Endodermal cell (in vitro differentiated cells): Measurements from ENCODE around the gene KIFC3. TPM values are rescaled to one million over a fixed set of nuclear protein-coding genes. Genes with fewer than 3 reads are reported as not detected.

Experiments
- DNase-seq: peaks from one replicate; pipeline ENCODE4 v3.0.0-alpha.2; 2017
- H3K27ac ChIP-seq: 2 replicates; pipeline ENCODE4 v1.5.1; 2013; ENCODE audit warnings: mild to moderate bottlenecking, low read depth, low read length, moderate library complexity
- H3K27me3 ChIP-seq: 2 replicates; pipeline ENCODE4 v1.6.1; 2013; ENCODE audit warnings: mild to moderate bottlenecking, low read length, moderate library complexity; ENCODE audit not compliant: insufficient read depth, control insufficient read depth, poor library complexity, severe bottlenecking
- H3K36me3 ChIP-seq: 2 replicates; pipeline ENCODE4 v1.7.0; 2013; ENCODE audit warnings: mild to moderate bottlenecking, low read length, moderate library complexity; ENCODE audit not compliant: control insufficient read depth, insufficient read depth
- H3K4me1 ChIP-seq: one replicate; pipeline ENCODE4 v1.7.0; 2013; ENCODE audit warnings: low read length; ENCODE audit not compliant: control insufficient read depth, insufficient read depth
- H3K4me3 ChIP-seq: 2 replicates; pipeline ENCODE4 v1.5.1; 2013; ENCODE audit warnings: mild to moderate bottlenecking, low read length, moderate library complexity
- H3K9ac ChIP-seq: 2 replicates; pipeline ENCODE4 v1.6.1; 2013; ENCODE audit warnings: mild to moderate bottlenecking, low read length, moderate library complexity; ENCODE audit not compliant: poor library complexity, severe bottlenecking; ENCODE audit errors: extremely low read depth
- H3K9me3 ChIP-seq: 2 replicates; pipeline ENCODE4 v1.6.1; 2013; ENCODE audit warnings: mild to moderate bottlenecking, low read length, moderate library complexity; ENCODE audit not compliant: control insufficient read depth
- H3K27ac Mint-ChIP-seq: 2 replicates; pipeline ENCODE4 v1.8.0; 2020; ENCODE audit warnings: mixed read lengths
- H3K27me3 Mint-ChIP-seq: 2 replicates; pipeline ENCODE4 v1.8.0; 2021; ENCODE audit warnings: mild to moderate bottlenecking, mixed read lengths; ENCODE audit not compliant: insufficient read depth
- H3K36me3 Mint-ChIP-seq: 2 replicates; pipeline ENCODE4 v1.8.0; 2020; ENCODE audit warnings: low read depth, mixed read lengths
- H3K4me1 Mint-ChIP-seq: 2 replicates; pipeline ENCODE4 v1.8.0; 2020; ENCODE audit warnings: mixed read lengths
- H3K4me3 Mint-ChIP-seq: 2 replicates; pipeline ENCODE4 v1.8.0; 2020; ENCODE audit warnings: mild to moderate bottlenecking, moderate library complexity, mixed read lengths
- H3K9me3 Mint-ChIP-seq: 2 replicates; pipeline ENCODE4 v1.8.0; 2020; ENCODE audit warnings: mild to moderate bottlenecking, mixed read lengths
- CTCF ChIP-seq: fragments of 200-600 bp; sonication (generic); conservative IDR thresholded peaks from 2 replicates; pipeline ENCODE4 v1.5.0; 2021; ENCODE audit warnings: antibody characterized with exemption, mild to moderate bottlenecking
- WGBS, 2 experiments: methylation state at CpG; one replicate each; pipeline versions ENCODE4 v1.1.5 to v1.1.7; 2013; ENCODE audit warnings: missing lambda C conversion rate in 2 of 2, mixed read lengths in 1 of 2; ENCODE audit not compliant: insufficient coverage in 1 of 2, insufficient read length in 1 of 2; 5-methylcytosine and 5-hydroxymethylcytosine counted together
- total RNA-seq, 2 donors: library from RNA; stranded (reverse); fragmentation: NEBNext Ultra II Directional in 1 of 2; extraction: Animal tissue kit (Norgen Biotek cat#: 25700) in 1 of 2; gene quantifications; 2 replicates in 1 of 2; 3 replicates in 1 of 2; pipeline ENCODE4 v1.2.1, GENCODE V29; 2021

The KIFC3 gene
- total RNA-seq, 2 donors from 2014 or later: 39.2 to 39.3 TPM

DNA sequence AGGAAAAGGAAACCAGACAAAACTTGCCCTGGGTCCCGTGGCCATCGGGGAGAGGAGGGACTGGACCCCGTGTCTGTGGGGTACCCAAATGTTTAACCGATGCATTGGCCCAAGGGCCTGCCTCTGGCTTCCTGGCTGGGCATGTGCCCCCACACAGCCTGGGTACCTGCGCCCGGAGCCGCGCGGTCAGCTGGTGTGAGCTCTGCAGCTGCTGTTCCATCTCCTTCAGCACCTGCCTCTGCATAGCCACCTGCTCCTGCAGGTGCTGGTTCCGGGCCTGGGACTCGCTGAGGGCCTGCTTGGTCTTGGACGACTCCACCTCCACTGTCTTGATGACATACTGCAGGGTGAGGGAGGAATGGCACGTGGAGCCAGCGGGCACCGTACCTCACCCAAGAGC, 31.9 kb downstream of the KIFC3 start:
- Histone ChIP-seq H3K36me3 (peaks cover 84% of the 10 kb centered on the region), H3K27me3 (no peaks in the 10 kb centered on the region), H3K4me3 (no peak overlapping the region), H3K9ac (no peak overlapping the region), H3K27ac (no peak overlapping the region), H3K4me1 (peaks cover 12% of the 10 kb centered on the region), H3K9me3 (no peaks in the 10 kb centered on the region)
- WGBS, 2 experiments: 94% methylated on average over 7 to 15 of the region's 15 CpGs
- H3K4me3 Mint-ChIP-seq: no peak overlapping the region
- no peak overlapping the region for H3K27ac Mint-ChIP-seq
- peaks cover 2% of the 10 kb centered on the region for H3K9me3 Mint-ChIP-seq
- peaks cover 8% of the 10 kb centered on the region for H3K4me1 Mint-ChIP-seq
- H3K36me3 Mint-ChIP-seq: peaks cover 33% of the 10 kb centered on the region
- TF ChIP-seq CTCF: no peak
- H3K27me3 Mint-ChIP-seq: no peaks in the 10 kb centered on the region
- DNase-seq: no peak

GRCh38 chr16:57769541-57770145, 32.6 kb downstream of the KIFC3 start:
- H3K9me3 Mint-ChIP-seq: peaks cover 3% of the 10 kb centered on the region
- no peak overlapping the region for H3K4me3 Mint-ChIP-seq
- TF ChIP-seq CTCF: no peak
- Histone ChIP-seq H3K9ac (no peak overlapping the region), H3K4me1 (peaks cover 6% of the 10 kb centered on the region), H3K27me3 (no peaks in the 10 kb centered on the region), H3K36me3 (peaks cover 85% of the 10 kb centered on the region), H3K27ac (no peak overlapping the region), H3K9me3 (no peaks in the 10 kb centered on the region), H3K4me3 (no peak overlapping the region)
- H3K27me3 Mint-ChIP-seq: no peaks in the 10 kb centered on the region
- H3K27ac Mint-ChIP-seq: no peak overlapping the region
- H3K4me1 Mint-ChIP-seq: peaks cover under 1% of the 10 kb centered on the region
- DNase-seq: no peak
- peaks cover 38% of the 10 kb centered on the region for H3K36me3 Mint-ChIP-seq
- WGBS, 2 experiments: 94 to 96% methylated on average over 20 to 22 of the region's 22 CpGs

DNA sequence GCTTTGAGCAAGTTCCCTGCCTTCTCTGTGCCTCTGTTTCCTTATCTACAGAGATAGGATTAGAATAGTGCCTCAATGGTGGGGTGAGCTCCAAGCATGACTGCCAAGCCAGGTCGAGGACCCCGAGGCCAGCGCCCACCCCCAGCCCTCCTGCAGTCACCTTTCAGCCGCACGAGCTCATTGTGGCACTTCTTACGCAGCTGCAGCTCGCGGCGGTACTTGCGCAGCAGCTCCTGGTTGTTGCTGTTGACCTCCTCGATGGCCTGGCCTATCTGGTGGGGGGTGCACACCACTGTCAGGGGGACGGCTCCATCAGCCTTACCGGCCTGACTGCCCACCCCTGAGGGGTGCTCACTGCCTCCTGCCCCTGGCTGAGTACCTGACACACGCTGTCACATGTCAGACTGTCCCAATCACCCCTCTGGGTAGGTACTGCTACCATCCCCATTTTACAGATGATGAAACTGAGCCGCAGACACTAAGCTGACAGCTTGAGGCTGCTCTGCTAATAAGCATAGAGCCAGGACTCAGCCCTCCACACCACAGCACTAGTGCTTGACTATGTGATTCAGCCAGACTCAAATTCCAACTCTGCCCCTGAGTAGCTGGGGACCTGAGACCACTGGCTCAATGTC, 35.5 kb downstream of the KIFC3 start:
- Histone ChIP-seq H3K4me3 (no peak overlapping the region), H3K4me1 (no peaks in the 10 kb centered on the region), H3K27ac (no peak overlapping the region), H3K9me3 (no peaks in the 10 kb centered on the region), H3K36me3 (peaks cover 78% of the 10 kb centered on the region), H3K9ac (no peak overlapping the region), H3K27me3 (no peaks in the 10 kb centered on the region)
- no peak for DNase-seq
- Mint-ChIP-seq H3K27ac (no peak overlapping the region), H3K4me1 (no peaks in the 10 kb centered on the region), H3K4me3 (no peak overlapping the region), H3K9me3 (peaks cover 3% of the 10 kb centered on the region), H3K27me3 (no peaks in the 10 kb centered on the region), H3K36me3 (peaks cover 43% of the 10 kb centered on the region)
- WGBS, 2 experiments: 95 to 98% methylated on average over 10 to 15 of the region's 15 CpGs
- TF ChIP-seq CTCF: no peak
